ENCODE data around the gene SSX1.
"Not testable (repeated sequence)": the region's sequence is repeated elsewhere in the genome, so short reads cannot be mapped to it uniquely, and the experiment has no call there.

Gene SSX1, protein sequence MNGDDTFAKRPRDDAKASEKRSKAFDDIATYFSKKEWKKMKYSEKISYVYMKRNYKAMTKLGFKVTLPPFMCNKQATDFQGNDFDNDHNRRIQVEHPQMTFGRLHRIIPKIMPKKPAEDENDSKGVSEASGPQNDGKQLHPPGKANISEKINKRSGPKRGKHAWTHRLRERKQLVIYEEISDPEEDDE

DNA sequence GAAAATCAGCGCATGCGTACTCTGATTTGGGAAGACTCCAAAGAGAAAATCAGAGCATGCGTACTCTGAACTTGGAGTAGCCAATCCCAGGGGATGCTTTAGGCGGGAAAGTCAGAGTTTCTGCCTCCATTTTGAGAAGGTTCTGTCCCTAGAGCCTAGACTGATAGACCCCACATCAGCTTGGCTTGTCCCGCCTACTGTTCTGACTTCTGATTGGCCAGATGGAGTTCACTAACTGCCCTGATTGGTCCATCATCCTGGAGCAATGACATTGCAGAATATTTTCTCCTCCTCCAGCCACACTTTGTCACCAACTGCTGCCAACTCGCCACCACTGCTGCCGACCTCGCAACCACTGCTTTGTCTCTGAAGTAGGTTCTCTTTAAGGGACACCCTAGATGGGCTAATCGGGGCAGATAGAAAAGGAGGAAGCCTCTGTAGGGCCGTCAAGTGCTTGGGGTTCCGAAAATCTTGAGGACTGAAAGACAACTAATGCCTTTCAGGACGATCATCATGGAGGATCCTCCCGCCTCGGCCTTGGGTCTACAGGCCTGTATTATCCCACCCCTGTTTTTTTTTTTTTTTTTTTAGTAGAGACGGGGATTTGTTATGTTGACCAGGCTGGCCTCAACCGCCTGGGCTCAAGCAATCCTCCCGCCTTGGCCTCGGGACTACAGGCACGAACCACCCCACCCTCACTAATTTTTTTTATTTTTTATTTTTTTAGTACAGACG is at the start of gene SSX1:
Gene SSX1 (plus strand): TSS at position 331 of the 735 bp plus-strand sequence. CDS start 1,850 bp downstream, outside the sequence.
- DNase-seq (ENCODE audit: low spot score): not testable (repeated sequence)

DNA sequence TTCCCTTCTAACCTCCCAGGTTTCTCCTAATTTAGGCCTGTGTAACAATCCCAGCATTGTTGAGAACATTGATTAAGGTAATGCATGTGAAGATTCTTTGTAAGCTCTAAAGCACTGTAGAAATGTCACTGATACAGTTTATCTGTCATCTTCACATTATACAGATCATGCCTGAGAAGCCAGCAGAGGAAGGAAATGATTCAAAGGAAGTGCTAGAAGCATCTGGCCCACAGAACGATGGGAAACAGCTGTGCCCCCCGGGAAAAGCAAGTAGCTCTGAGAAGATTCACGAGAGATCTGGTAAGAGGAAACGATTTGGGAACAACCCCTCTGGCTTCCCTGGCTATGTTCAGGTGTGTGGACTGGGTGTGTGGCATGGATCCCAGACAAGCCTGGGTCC is 40.9 kb upstream of the SSX1 start:
- not testable (repeated sequence) for DNase-seq (ENCODE audit: low spot score)

DNA sequence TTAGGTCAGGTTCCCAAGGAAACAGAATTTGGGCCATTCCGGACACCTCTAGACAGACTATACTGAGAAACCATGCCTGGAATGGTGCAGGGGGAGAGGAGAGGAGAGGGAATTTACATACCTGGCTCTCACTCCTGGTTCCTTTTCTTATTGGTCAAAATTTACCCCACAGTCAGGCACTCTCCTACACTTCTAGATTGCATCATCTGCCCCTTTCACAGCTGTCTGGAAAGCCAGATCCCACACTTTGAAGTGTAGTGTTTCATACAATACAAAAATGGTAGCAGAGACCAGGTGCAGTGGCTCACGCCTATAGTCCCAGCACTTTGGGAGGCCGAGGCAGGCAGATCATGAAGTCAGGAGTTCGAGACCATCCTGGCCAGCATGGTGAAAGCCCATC is 31.0 kb upstream of the SSX1 start:
- DNase-seq (ENCODE audit: low spot score): not testable (repeated sequence)

DNA sequence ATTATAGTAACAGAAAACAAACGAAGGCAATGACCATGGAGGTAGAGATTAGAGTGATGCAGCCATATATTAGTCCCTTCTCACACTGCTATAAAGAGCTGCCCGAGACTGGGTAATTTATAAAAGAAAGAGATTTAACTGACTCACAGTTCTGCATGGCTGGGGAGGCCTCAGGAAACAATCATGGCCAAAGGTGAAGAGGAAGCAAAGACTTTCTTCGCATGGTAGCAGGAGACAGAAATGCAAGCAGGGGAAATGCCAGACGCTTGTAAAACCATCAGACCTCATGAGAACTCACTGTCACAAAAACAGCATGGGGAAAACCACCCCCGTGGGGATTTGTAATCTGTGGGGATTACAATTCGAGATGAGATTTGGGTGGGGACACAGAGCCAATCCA is 2.2 kb upstream of the SSX1 start:
- not testable (repeated sequence) for DNase-seq (ENCODE audit: low spot score)

DNA sequence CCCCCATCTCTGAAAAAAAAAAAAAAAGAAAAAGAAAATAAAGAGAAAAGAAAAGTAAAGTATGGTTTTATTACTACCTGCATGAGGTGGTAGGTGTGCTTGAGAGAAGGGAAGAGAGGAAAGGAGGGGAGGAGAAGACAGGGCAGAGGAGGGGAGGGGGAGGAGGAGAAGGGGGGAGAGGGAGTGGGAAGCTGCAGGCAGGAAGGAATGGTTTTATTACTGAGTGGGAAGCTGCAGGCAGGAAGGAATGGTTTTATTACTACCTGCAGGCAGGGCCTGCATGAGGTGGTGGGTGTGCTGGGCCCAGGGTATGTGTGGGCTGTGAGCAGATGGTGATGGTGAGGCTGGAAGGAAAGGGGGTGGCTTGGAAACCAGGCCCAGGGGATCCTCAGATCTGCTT is 19.2 kb downstream of the SSX1 start:
- DNase-seq (ENCODE audit: low spot score): not testable (repeated sequence)

DNA sequence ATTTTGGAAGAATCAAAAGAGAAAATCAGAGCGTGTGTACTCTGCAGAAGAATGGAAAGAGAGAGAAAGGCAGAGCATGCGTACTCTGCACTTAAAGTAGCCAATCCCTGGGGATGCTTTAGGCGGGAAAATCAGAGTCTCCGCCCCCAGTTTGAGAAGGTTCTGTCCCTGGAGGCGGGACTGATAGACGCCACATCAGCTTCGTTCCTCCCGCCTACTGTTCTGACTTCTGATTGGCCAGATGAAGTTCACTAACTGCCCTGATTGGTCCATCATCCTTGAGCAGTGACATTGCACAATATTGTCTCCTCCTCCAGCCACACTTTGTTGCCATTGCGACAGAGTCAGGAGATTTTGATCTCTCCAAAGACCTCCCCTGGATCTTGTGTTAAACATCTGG is 23.8 kb downstream of the SSX1 start:
- no peak for DNase-seq (ENCODE audit: low spot score)

DNA sequence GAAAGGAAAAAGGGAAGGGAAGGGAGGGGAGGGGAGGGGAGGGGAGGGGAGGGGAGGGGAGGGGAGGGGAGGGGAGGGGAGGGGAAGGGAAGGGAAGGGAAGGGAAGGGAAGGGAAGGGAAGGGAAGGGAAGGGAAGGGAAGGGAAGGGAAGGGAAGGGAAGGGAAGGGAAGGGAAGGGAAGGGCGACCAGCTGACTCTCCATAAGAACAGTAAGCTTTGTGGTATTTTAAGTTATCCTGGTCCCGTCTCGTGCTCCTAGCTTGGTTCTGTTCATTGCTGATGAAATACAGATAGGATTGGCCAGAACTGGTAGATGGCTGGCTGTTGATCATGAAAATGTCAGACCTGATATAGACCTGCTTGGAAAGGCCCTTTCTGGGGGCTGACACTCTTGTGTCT is 25.5 kb downstream of the SSX1 start:
- not testable (repeated sequence) for DNase-seq (ENCODE audit: low spot score)

DNA sequence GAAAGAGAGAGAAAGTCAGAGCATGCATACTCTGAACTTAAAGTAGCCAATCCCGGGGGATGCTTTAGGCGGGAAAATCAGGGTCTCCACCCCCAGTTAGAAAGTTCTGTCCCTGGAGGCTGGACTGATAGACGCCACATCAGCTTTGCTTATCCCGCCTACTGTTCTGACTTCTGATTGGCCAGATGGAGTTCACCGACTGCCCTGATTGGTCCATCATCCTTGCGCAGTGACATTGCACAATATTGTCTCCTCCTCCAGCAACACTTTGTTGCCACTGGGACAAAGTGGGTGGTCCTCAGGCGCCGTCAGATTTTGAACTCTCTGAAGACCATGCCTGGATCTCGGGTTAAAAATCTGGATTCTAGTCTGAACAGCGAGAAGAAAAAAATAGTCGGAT is 51.0 kb downstream of the SSX1 start:
- DNase-seq (ENCODE audit: low spot score): no peak

DNA sequence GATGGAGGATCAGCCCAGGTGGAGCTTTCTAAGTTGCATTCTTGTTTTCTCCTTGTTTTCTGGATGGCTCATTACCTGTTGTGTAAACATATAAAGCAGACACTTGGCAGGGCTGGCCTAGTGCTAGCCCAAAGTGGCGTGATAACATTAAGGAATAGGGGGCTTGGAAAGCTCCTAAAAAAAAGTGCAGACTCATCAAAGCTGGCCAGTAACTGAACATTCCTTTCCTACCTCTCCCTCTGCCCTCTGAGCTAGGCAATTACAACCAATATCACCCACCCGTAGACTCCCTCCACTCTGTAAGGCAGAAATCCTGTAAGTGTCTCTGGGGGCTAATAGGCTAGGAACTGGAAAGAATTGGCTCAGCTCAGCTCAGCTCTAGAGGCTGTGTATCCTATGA is 58.8 kb downstream of the SSX1 start:
- DNase-seq (ENCODE audit: low spot score): not testable (repeated sequence)
